IgD-negative memory B cell (primary cell): ENCODE results near the gene LHFPL3. TPM values are rescaled to one million over a fixed set of nuclear protein-coding genes. Genes with fewer than 3 reads are reported as not detected.
"Not testable (repeated sequence)": the region's sequence is repeated elsewhere in the genome, so short reads cannot be mapped to it uniquely, and the experiment has no call there.

ENCODE experiments used
- H3K27ac Mint-ChIP-seq, 3 donors: one replicate each; pipeline ENCODE4 v1.8.0; 2020 to 2022; ENCODE audit warnings: mild to moderate bottlenecking in 3 of 3, mixed read lengths in 3 of 3, moderate library complexity in 1 of 3
- H3K27me3 Mint-ChIP-seq: one replicate; pipeline ENCODE4 v1.8.0; 2021; ENCODE audit warnings: mixed read lengths
- H3K36me3 Mint-ChIP-seq: one replicate; pipeline ENCODE4 v1.8.0; 2020; ENCODE audit warnings: mild to moderate bottlenecking, mixed read lengths
- H3K4me1 Mint-ChIP-seq, 3 donors: one replicate each; pipeline ENCODE4 v1.8.0; 2020 to 2022; ENCODE audit warnings: mixed read lengths in 3 of 3, mild to moderate bottlenecking in 1 of 3
- H3K4me3 Mint-ChIP-seq, 4 donors: one replicate each; pipeline ENCODE4 v1.8.0; 2020 to 2022; ENCODE audit warnings: mild to moderate bottlenecking in 4 of 4, mixed read lengths in 4 of 4, moderate library complexity in 3 of 4
- H3K9me3 Mint-ChIP-seq, 3 donors: one replicate each; pipeline ENCODE4 v1.8.0; 2020 to 2021; ENCODE audit warnings: mixed read lengths in 3 of 3, mild to moderate bottlenecking in 1 of 3
- polyA plus RNA-seq: library from polyadenylated mRNA; unstranded; fragments of 300-500 nt; fragmentation: Illumina TruSeq; gene quantifications from one replicate; pipeline ENCODE4 v1.2.3, GENCODE V29; 2021

Gene LHFPL3
- polyA plus RNA-seq, 1 donor from 2014 or later = not detected

DNA sequence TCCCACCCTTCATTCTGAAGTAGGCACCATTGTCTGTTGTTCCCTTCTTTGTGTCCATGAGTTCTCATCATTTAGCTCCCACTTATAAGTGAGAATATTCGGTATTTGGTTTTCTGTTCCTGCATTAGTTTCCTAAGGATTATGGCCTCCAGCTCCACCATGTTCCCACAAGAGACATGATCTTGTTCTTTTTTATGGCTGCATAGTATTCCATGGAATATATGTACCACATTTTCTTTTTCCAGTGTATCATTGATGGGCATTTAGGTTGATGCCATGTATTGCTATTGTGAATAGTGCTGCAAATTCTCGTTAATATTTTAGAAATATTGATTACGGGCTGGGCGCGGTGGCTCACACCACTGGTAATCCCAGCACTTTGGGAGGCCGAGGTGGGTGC is 609.1 kb downstream of the LHFPL3 start:
- peaks cover 35 to 39% (median 36%) of the 10 kb centered on the region in 3 donors for H3K4me1 Mint-ChIP-seq

DNA sequence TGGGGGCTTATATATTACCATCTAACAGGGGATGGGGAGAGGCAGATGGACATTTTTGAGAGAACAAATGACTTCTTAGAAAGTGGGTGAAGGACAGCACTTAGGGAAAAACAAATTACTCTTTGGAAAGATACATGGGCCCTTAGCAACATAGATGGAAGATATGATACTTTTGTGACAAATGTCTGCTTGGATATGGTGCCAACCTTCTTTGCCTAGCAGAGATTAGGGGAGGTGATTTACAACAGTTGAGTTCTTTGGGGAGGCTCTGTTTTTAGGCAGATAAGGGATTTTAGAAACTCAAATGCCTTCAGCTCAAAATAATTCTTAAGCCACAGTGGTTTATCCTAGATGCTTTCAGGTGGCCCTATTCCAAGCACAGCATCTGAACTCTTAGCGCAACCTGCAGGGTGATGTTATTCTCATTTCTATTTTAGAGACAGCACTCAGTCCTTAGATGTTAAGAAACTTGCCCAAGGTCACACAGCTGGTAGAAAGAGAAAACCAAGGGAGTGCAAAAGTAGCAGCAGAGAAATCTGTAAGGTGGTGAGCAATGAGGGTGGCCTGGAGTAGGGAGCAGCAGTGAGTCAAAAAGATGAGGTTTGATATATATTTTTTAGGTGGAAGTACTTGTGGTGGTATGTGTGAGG is 610.5 kb downstream of the LHFPL3 start:
- peaks cover 3% of the 10 kb centered on the region for H3K36me3 Mint-ChIP-seq
- no peaks in the 10 kb centered on the region for H3K27me3 Mint-ChIP-seq
- peaks cover 29 to 37% (median 30%) of the 10 kb centered on the region in 3 donors for H3K4me1 Mint-ChIP-seq
- H3K9me3 Mint-ChIP-seq = peaks cover 0 to 5% (median 0%) of the 10 kb centered on the region in 3 donors
- peak overlapping the region; percentile 17 to 93 (median 65) for H3K27ac Mint-ChIP-seq
- peak overlapping the region in 3 of 4 donors; percentile 18 to 75 (median 44) for H3K4me3 Mint-ChIP-seq

More for the DNA sequence above, 609.1 kb downstream of the LHFPL3 start:
- H3K36me3 Mint-ChIP-seq, H3K9me3 Mint-ChIP-seq, H3K27ac Mint-ChIP-seq, H3K4me3 Mint-ChIP-seq, H3K27me3 Mint-ChIP-seq: not testable (repeated sequence)

DNA sequence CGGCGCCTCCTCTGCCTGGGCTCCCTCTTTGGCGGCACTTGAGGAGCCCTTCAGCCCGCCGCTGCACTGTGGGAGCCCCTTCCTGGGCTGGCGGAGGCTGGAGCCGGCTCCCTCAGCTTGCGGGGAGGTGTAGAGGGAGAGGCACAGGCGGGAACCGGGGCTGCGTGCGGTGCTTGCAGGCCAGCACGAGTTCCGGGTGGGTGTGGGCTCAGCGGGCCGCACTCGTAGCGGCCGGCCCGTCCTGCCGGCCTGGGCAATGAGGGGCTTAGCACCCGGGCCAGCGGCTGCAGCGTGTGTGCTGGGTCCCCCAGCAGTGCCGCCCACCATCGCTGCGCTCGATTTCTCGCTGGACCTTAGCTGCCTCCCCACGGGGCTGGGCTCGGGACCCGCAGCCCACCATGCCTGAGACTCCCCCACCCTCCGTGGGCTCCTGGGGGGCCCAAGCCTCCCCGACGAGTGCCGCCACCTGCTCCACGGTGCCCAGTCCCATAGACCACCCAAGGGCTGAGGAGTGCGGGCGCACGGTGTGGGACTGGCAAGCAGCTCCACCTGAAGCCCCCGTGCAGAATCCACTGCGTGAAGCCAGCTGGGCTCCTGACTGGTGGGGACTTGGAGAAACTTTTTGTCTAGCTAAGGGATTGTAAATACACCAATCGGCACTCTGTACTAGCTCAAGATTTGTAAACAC is 611.8 kb downstream of the LHFPL3 start:
- Mint-ChIP-seq H3K9me3 (peaks cover 0 to 7% (median 0%) of the 10 kb centered on the region in 3 donors), H3K4me1 (peaks cover 28 to 41% (median 35%) of the 10 kb centered on the region in 3 donors), H3K27me3 (no peaks in the 10 kb centered on the region), H3K4me3 (peak overlapping the region; percentile 88 to 99 (median 96)), H3K27ac (peak overlapping the region; percentile 98 to 100 (median 100)), H3K36me3 (peaks cover 2% of the 10 kb centered on the region)

DNA sequence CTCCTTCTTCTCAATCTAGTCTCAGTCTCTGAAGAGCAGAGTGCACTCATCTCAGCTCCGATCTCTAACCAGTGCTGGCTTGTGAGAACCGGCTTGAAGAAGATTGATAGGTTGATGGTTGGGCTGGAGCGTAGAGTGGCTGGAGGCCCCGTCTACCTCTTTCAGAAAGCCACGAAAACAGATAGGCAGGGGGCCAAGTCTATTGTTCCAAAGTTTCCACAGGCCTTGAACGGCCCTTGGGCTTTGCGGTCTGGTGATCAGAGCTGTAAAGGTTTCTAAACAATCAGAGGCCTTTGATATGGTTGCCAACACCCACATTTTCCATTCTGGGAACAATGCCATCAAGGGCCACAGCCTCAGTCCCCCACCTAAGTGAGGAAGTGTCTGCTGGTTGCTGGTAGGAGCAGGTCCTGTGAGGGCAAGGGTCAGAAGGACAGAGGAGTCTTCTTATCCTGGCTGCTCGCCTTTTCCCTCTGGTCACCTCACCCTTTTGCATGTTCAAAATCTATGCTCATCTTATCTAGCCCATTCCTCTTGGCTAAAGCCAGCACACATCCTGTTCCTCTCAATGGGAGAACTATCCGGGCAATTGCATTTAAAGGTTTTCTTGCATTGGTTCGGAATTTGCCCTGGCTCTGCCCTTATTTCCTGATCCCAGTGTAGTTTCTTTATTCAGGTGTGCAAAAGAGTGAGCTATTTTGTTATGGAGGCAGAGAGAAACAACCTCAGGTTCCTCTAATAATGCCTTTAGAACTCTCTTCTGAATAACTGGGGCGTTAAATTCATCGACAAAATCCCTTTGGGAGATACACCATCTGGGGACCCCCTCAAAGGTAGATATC is 615.3 kb downstream of the LHFPL3 start:
- H3K36me3 Mint-ChIP-seq = peaks cover 2% of the 10 kb centered on the region
- peak overlapping the region; percentile 98 to 100 (median 100) for H3K27ac Mint-ChIP-seq
- H3K9me3 Mint-ChIP-seq = peaks cover 0 to 5% (median 0%) of the 10 kb centered on the region in 3 donors
- H3K27me3 Mint-ChIP-seq = no peaks in the 10 kb centered on the region
- peak overlapping the region; percentile 85 to 98 (median 90) for H3K4me3 Mint-ChIP-seq
- H3K4me1 Mint-ChIP-seq = peaks cover 45 to 59% (median 51%) of the 10 kb centered on the region in 3 donors

- Mint-ChIP-seq H3K27me3 (no peaks in the 10 kb centered on the region), H3K4me1 (peaks cover 43 to 58% (median 51%) of the 10 kb centered on the region in 3 donors), H3K9me3 (peaks cover 0 to 3% (median 0%) of the 10 kb centered on the region in 3 donors)
Measured at GRCh38 chr7:104945599-104945956, 617.2 kb downstream of the LHFPL3 start.

DNA sequence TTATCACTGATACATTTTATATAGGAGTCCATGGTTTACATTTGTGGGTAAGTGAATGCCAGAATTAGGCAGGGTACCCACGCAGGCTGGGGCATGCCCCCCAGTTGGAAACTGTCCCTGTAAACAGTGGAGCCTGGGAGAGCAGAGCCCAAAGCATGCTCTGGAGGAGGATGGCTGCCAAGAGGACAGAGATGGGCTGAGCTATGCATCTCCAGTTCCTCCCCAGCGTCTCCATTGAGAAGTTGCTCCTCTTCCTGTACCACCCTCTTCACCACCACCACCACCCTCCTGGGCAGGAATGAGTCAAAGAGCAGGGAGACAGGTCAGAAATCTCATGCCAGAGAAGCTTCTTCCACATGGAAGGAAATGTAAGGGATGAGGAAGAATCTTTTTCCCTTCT is 617.9 kb downstream of the LHFPL3 start:
- H3K4me3 Mint-ChIP-seq = peak overlapping the region in 2 of 4 donors; percentile 28 to 98
- H3K27ac Mint-ChIP-seq = peak overlapping the region; percentile 98 to 100 (median 100)
- H3K9me3 Mint-ChIP-seq = peaks cover 0 to 3% (median 0%) of the 10 kb centered on the region in 3 donors
- peaks cover 4% of the 10 kb centered on the region for H3K36me3 Mint-ChIP-seq
- no peaks in the 10 kb centered on the region for H3K27me3 Mint-ChIP-seq
- peaks cover 46 to 61% (median 50%) of the 10 kb centered on the region in 3 donors for H3K4me1 Mint-ChIP-seq

More at GRCh38 chr7:104945599-104945956, 617.2 kb downstream of the LHFPL3 start:
- H3K4me3 Mint-ChIP-seq = peak overlapping the region; percentile 85 to 98 (median 90)
- peak overlapping the region; percentile 98 to 100 (median 100) for H3K27ac Mint-ChIP-seq
- H3K36me3 Mint-ChIP-seq = peaks cover 2% of the 10 kb centered on the region

GRCh38 chr7:104950006-104950405 is 621.6 kb downstream of the LHFPL3 start:
- H3K27ac Mint-ChIP-seq = peak overlapping the region in 2 of 3 donors; percentile 4 to 13
- H3K27me3 Mint-ChIP-seq = no peaks in the 10 kb centered on the region
- peak overlapping the region in 3 of 4 donors; percentile 2 to 66 (median 47) for H3K4me3 Mint-ChIP-seq
- H3K9me3 Mint-ChIP-seq = peaks cover 0 to 1% (median 0%) of the 10 kb centered on the region in 3 donors
- peaks cover 36 to 44% (median 38%) of the 10 kb centered on the region in 3 donors for H3K4me1 Mint-ChIP-seq
- peaks cover 2% of the 10 kb centered on the region for H3K36me3 Mint-ChIP-seq

GRCh38 chr7:104950754-104951153 is 622.4 kb downstream of the LHFPL3 start:
- peaks cover 31 to 39% (median 32%) of the 10 kb centered on the region in 3 donors for H3K4me1 Mint-ChIP-seq

GRCh38 chr7:104951546-104951945 is 623.1 kb downstream of the LHFPL3 start:
- no peaks in the 10 kb centered on the region for H3K9me3 Mint-ChIP-seq
- H3K4me1 Mint-ChIP-seq = peaks cover 30 to 35% (median 34%) of the 10 kb centered on the region in 3 donors

More at GRCh38 chr7:104950754-104951153, 622.4 kb downstream of the LHFPL3 start:
- Mint-ChIP-seq H3K9me3 (no peaks in the 10 kb centered on the region), H3K27ac (no peak overlapping the region), H3K36me3 (peaks cover 5% of the 10 kb centered on the region), H3K27me3 (no peaks in the 10 kb centered on the region), H3K4me3 (peak overlapping the region in 1 of 4 donors; percentile 74)

DNA sequence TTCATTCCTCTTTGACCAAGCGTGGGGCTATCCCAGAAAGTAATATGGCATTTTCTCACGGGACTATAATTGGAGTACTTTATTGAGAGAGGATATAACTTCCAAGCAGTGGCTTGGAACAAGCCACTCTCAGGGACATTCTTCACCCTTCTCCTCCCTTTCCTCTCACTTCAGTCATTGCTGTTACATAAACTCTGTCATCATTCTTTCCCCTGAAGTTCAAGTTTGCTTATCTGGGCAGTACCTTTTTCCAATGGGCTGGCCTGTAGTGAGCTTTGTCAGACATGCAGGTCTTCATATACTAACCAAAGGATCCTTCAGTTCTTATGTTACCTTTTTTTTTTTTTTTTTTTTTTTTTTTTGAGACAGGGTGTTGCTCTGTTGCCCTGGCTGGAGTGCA is 626.9 kb downstream of the LHFPL3 start:
- peaks cover 7% of the 10 kb centered on the region for H3K36me3 Mint-ChIP-seq
- H3K4me1 Mint-ChIP-seq = peaks cover 24 to 30% (median 26%) of the 10 kb centered on the region in 3 donors
- H3K9me3 Mint-ChIP-seq = peaks cover 0 to 2% (median 0%) of the 10 kb centered on the region in 3 donors
- peak overlapping the region in 1 of 3 donors; percentile 65 for H3K27ac Mint-ChIP-seq
- H3K4me3 Mint-ChIP-seq = no peak overlapping the region
- no peaks in the 10 kb centered on the region for H3K27me3 Mint-ChIP-seq

More at GRCh38 chr7:104951546-104951945, 623.1 kb downstream of the LHFPL3 start:
- Mint-ChIP-seq H3K36me3 (peaks cover 5% of the 10 kb centered on the region), H3K27ac (peak overlapping the region in 2 of 3 donors; percentile 80 to 81), H3K4me3 (peak overlapping the region in 3 of 4 donors; percentile 12 to 81 (median 19)), H3K27me3 (no peaks in the 10 kb centered on the region)

Other genes starting within 250 kb of the LHFPL3 start
- gene ORC5, start 120.6 kb upstream of the LHFPL3 start, polyA plus RNA-seq = 16.9 TPM